SK-N-MC (cell line): ENCODE results near the gene CACHD1.

Experiments used
- DNase-seq: peaks from one replicate; pipeline ENCODE4 v3.0.0-alpha.2; 2011; ENCODE audit warnings: low read depth, low spot score
- H3K27ac ChIP-seq: fragments of 200-600 bp; sonication (generic); 2 replicates; pipeline ENCODE4 v1.5.1; 2016; ENCODE audit warnings: mixed run types
- H3K36me3 ChIP-seq: fragments of 200-600 bp; sonication (generic); 2 replicates; pipeline ENCODE4 v1.6.1; 2017; ENCODE audit warnings: antibody characterized with exemption, low read length, mixed read lengths; ENCODE audit not compliant: insufficient read depth
- H3K4me3 ChIP-seq: fragments of 200-600 bp; sonication (generic); 2 replicates; pipeline ENCODE4 v1.5.1; 2016
- H3K9ac ChIP-seq: fragments of 200-600 bp; sonication (generic); 2 replicates; pipeline ENCODE4 v1.8.0; 2017; ENCODE audit warnings: mixed run types, mixed read lengths; ENCODE audit not compliant: insufficient read length
- H3K9me3 ChIP-seq: fragments of 200-600 bp; sonication (generic); 2 replicates; pipeline ENCODE4 v1.6.1; 2017; ENCODE audit warnings: low read depth, mild to moderate bottlenecking, antibody characterized with exemption, low read length, moderate library complexity, mixed read lengths
- EZH2 ChIP-seq: fragments of 200-600 bp; sonication (generic); IDR thresholded peaks from one replicate; pipeline ENCODE4 v1.6.1; 2017; ENCODE audit warnings: antibody characterized with exemption
- FOXP2 ChIP-seq: optimal IDR thresholded peaks from 2 replicates; pipeline ENCODE3; 2011; ENCODE audit warnings: mild to moderate bottlenecking, moderate library complexity; ENCODE audit not compliant: insufficient read depth; ENCODE audit errors: extremely low read length, control extremely low read depth
- POLR2AphosphoS5 ChIP-seq: IDR thresholded peaks from 2 replicates; pipeline ENCODE4 v1.6.1; 2012; ENCODE audit warnings: mild to moderate bottlenecking, low read depth, low read length, borderline replicate concordance

Gene CACHD1

DNA sequence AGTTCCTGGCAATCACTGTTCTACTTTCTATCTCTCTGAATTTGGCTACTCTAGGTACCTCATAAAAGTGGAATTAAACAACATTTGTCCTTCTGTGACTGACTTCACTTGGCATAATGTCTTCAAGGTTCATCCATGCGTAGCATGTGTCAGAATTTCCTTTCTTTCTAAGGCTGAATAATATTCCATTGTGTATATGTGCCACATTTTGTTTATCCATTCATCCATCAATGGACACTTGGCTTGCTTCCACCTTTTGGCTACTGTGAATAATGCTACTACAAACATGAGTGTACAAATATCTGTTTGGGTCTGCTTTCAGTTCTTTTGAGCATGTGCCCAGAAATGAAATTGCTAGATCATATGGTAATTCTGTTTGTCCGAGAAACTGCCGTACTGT is 14.7 kb downstream of the CACHD1 start:
- Histone ChIP-seq H3K36me3 (peaks cover 3% of the 10 kb centered on the region; the same call in 1 of the 2 replicates), H3K9ac (no peak overlapping the region), H3K9me3 (no peaks in the 10 kb centered on the region), H3K4me3 (no peak overlapping the region), H3K27ac (no peak overlapping the region)
- DNase-seq: no peak
- TF ChIP-seq FOXP2 (no peak), EZH2 (no peak), POLR2AphosphoS5 (no peak)

DNA sequence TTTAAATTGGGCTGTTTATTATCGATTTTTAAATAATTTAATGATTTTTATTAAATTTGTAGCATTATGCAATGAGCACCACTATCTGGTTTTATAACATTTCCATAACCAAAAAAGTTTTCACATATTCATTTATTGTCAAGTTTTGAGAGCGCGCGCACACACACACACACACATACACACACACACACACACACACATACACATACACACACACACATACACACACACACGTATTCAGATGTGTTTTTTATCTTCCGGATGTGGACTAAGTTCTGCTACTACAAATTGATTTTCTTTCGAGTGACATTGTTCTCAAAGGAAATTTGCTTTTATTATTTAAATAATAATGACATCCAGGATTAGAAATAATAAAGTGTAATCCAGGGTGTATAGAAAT is 16.3 kb downstream of the CACHD1 start:
- TF ChIP-seq FOXP2 (no peak), EZH2 (no peak), POLR2AphosphoS5 (no peak)
- H3K9ac ChIP-seq: no peak overlapping the region
- peaks cover 3% of the 10 kb centered on the region; the same call in 1 of the 2 replicates for H3K36me3 ChIP-seq
- no peak overlapping the region for H3K27ac ChIP-seq
- H3K9me3 ChIP-seq: no peaks in the 10 kb centered on the region
- no peak overlapping the region for H3K4me3 ChIP-seq
- DNase-seq: no peak

DNA sequence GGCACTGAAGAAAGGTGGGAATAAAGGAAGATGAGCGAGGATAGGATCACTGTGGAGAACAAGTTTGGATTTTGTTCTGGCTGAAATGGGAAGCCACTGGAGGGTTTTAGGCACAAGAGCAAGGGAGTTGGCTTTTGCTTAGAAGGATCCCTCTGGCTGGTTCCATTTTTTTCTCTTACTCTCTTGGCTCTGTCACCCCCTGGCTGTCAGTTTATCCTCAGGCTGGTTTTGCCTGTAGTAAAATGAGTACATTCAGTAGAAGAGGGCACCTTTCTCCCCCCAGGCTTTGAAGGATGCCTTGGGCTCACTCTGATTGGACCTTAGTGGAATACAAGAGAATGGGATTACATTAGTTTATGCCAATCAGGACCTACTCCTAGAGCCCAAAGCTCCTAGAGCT is 17.1 kb downstream of the CACHD1 start:
- no peak overlapping the region for H3K27ac ChIP-seq
- H3K4me3 ChIP-seq: no peak overlapping the region
- no peaks in the 10 kb centered on the region for H3K9me3 ChIP-seq
- TF ChIP-seq EZH2: no peak
- no peak for TF ChIP-seq POLR2AphosphoS5
- TF ChIP-seq FOXP2: no peak
- H3K9ac ChIP-seq: no peak overlapping the region
- peaks cover 3% of the 10 kb centered on the region; the same call in 1 of the 2 replicates for H3K36me3 ChIP-seq
- DNase-seq: no peak

DNA sequence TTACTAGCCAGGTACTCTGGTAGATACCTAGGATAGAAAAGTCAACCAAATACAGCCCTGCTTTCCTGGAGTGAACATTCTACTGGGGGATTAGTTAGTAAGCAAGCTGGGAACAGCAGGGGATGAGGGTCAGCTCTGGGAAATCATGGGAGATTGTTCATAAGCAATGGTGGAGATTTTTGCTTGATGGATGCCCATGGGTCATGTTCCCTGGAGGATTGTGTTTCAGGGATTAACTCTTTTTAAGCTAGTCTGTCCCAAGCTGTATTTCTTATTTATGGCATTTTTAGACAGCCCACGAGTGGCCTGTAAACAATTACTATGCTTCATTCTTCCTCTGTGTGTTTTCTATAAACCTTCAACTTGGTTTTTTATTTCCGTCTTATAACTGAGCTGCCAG is 18.9 kb downstream of the CACHD1 start:
- Histone ChIP-seq H3K4me3 (no peak overlapping the region), H3K9ac (no peak overlapping the region), H3K9me3 (no peaks in the 10 kb centered on the region), H3K27ac (peak overlapping the region; percentile 62), H3K36me3 (no peaks in the 10 kb centered on the region; the same call in 1 of the 2 replicates)
- TF ChIP-seq FOXP2 (no peak), POLR2AphosphoS5 (no peak), EZH2 (no peak)
- DNase-seq: no peak

DNA sequence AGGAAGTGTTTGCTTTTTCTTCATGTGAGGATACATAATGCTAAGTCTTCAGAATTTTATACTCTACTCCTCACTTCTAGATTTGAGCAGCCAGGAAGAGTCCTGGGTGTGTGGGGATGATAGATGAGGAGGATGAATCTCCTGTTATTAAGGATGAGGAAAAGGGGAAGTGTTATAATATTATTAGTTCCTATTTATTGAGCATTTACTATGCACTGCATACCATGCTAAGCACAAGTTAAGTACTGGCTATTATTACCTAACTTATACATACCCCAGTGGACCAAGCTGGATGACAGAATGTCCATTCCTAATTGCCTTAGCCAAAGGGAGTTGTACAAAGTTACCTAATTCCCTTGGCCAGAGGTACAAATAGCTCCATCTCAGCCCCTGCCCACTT is 19.8 kb downstream of the CACHD1 start:
- Histone ChIP-seq H3K9me3 (no peaks in the 10 kb centered on the region), H3K27ac (peak overlapping the region; percentile 62)
- TF ChIP-seq POLR2AphosphoS5: no peak
- no peak for TF ChIP-seq EZH2
- TF ChIP-seq FOXP2: no peak

DNA sequence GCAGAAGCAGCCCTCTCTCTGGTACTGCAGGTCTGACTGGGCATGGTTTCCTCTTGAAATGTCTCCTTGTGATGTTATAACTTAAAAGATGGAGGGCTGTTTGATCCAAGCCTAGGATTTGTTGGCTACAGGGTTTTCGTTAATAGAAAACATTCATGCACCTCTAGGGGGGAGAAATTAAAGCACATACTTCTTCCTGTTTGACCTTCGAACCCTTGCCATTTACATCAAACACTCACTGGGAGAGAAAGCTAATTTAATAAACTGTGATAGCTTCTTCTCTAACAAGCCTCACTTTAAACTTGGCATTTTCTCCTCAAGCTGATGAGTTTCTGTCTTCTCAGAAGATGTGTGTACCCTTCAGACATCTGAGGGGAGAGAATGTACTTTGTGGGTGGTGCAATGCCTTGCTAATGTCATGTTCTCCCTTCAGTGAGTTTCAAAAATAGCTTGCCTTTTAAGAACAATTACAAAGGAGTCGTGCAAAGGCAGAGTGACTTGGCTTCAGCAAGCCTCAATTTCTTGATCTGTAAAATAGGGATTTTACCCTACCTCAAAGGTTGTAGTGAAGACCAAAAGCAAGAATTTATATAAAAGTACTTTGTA is 20.4 kb downstream of the CACHD1 start:
- Histone ChIP-seq H3K36me3 (no peaks in the 10 kb centered on the region), H3K9ac (no peak overlapping the region), H3K27ac (peak overlapping the region; percentile 62), H3K9me3 (no peaks in the 10 kb centered on the region), H3K4me3 (peak overlapping the region; percentile 45)
- DNase-seq: no peak
- no peak for TF ChIP-seq EZH2
- no peak for TF ChIP-seq POLR2AphosphoS5
- TF ChIP-seq FOXP2: no peak

More for the DNA sequence above, 19.8 kb downstream of the CACHD1 start:
- Histone ChIP-seq H3K9ac (no peak overlapping the region), H3K36me3 (no peaks in the 10 kb centered on the region), H3K4me3 (peak overlapping the region; percentile 45)
- DNase-seq: no peak

DNA sequence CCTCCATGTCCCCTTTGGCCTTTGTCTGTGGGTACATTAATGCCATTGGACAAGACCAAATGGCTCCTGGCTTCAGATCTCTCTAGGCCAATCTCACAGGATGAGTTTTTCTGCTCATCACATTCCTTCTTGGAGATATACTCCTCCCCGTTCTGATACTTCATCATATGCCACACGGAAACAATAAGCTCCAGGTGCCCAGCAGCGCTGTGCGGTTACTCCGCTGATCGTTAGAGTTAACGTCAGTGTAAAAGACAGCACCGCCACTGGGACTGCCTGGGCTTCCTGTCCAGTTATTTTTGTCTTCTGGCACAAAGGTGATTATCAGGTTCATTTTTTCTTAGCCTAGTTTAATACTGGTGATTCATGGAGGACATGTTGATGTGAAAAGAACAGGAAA is 22.5 kb downstream of the CACHD1 start:
- no peak for DNase-seq
- Histone ChIP-seq H3K4me3 (no peak overlapping the region), H3K9ac (no peak overlapping the region), H3K9me3 (no peaks in the 10 kb centered on the region), H3K36me3 (no peaks in the 10 kb centered on the region), H3K27ac (no peak overlapping the region)
- TF ChIP-seq EZH2: no peak
- TF ChIP-seq POLR2AphosphoS5: no peak
- TF ChIP-seq FOXP2: no peak

DNA sequence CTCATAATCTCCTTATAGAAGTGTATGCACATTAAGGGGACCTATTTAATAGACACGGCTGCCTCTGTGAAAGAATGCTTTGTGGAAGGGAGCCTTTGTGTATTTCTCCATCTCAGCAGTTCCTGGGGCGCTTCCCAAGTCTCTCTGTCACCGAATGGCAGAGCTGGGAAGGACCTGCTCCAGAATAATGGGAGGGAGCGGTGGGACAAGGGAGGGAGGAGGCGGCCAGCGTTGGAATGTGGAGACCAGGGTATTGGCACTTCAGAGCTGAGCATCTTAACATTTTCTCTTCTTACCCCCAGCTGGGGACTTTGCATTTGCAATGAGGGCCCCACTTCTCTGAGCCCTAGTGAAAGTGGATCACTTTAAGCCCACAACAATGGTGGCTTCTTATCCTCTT is 23.9 kb downstream of the CACHD1 start:
- Histone ChIP-seq H3K9me3 (no peaks in the 10 kb centered on the region), H3K9ac (no peak overlapping the region), H3K27ac (peak overlapping the region; percentile 83), H3K36me3 (no peaks in the 10 kb centered on the region), H3K4me3 (peak overlapping the region; percentile 60)
- DNase-seq: no peak
- TF ChIP-seq POLR2AphosphoS5 (no peak), EZH2 (no peak), FOXP2 (no peak)

DNA sequence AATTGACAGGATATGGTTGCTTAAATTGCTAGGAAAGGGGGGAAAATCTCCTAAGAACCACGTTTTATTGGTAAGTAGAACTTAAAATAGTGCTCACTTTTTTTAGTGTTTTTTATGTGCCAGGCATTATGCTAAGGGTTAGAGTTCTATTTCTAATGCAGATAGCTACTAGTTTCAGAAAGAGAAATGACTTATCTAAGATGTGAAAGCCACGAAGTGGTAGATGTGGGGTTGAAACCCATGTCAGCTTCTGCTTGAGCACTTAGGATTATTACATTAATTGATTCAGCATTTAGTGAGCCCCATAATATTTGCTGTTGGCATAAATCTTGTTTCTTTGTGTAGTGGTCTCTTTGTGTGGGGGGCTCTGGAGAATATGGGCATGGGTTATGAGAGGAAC is 24.7 kb downstream of the CACHD1 start:
- no peaks in the 10 kb centered on the region for H3K9me3 ChIP-seq
- H3K9ac ChIP-seq: no peak overlapping the region
- H3K4me3 ChIP-seq: peak overlapping the region; percentile 60
- H3K27ac ChIP-seq: peak overlapping the region; percentile 83
- no peak for DNase-seq
- TF ChIP-seq FOXP2 (no peak), POLR2AphosphoS5 (no peak; the same call in 1 of the 2 replicates), EZH2 (no peak)
- no peaks in the 10 kb centered on the region for H3K36me3 ChIP-seq
